MCF 10A (cell line): ENCODE results near the gene HOXB13. TPM values are rescaled to one million over a fixed set of nuclear protein-coding genes. Genes with fewer than 3 reads are reported as not detected.

Experiments
- BruUV-seq: library from RNA; stranded (reverse); fragments of 400-500 nt; replicated peaks from 2 replicates; lab custom pipeline; 2021; lab: Mats Ljungman, UMichigan
- CTCF ChIA-PET: fragments of 300-600 bp; sonication (Branson Sonifier 250); formaldehyde crosslinking; extraction: SDS; loops from one replicate; lab custom pipeline; 2021; ENCODE audit warnings: antibody characterized with exemption, inconsistent platforms; lab: Yijun Ruan, JAX
- POLR2A ChIA-PET: fragments of 300-600, 350-650 bp; sonication (Branson Sonifier 250); formaldehyde crosslinking; extraction: SDS; loops from one replicate; lab custom pipeline; 2020; ENCODE audit warnings: antibody characterized with exemption, inconsistent platforms; lab: Yijun Ruan, JAX
- DNase-seq: peaks from one replicate; pipeline ENCODE4 v3.0.0-alpha.2; 2018; ENCODE audit not compliant: unreplicated experiment
- H3K27ac Mint-ChIP-seq: one replicate; pipeline ENCODE4 v1.8.0; 2022; ENCODE audit warnings: mild to moderate bottlenecking, low read depth, mixed read lengths; ENCODE audit not compliant: unreplicated experiment
- H3K27me3 Mint-ChIP-seq: one replicate; pipeline ENCODE4 v1.8.0; 2022; ENCODE audit warnings: mixed read lengths; ENCODE audit not compliant: insufficient read depth, unreplicated experiment
- H3K36me3 Mint-ChIP-seq: one replicate; pipeline ENCODE4 v1.8.0; 2022; ENCODE audit warnings: mild to moderate bottlenecking, moderate library complexity, mixed read lengths; ENCODE audit not compliant: insufficient read depth, unreplicated experiment
- H3K4me1 Mint-ChIP-seq: one replicate; pipeline ENCODE4 v1.8.0; 2022; ENCODE audit warnings: mixed read lengths; ENCODE audit not compliant: insufficient read depth, unreplicated experiment
- H3K4me3 Mint-ChIP-seq: one replicate; pipeline ENCODE4 v1.8.0; 2022; ENCODE audit warnings: mild to moderate bottlenecking, moderate library complexity, mixed read lengths; ENCODE audit not compliant: unreplicated experiment
- H3K9me3 Mint-ChIP-seq: one replicate; pipeline ENCODE4 v1.8.0; 2022; ENCODE audit warnings: mixed read lengths; ENCODE audit not compliant: unreplicated experiment
- CTCF ChIP-seq: fragments of 200-600 bp; IDR thresholded peaks from one replicate; pipeline ENCODE4 v1.8.0; 2022; ENCODE audit warnings: antibody characterized with exemption, mild to moderate bottlenecking; ENCODE audit not compliant: unreplicated experiment
- intact Hi-C: fragments of 100-400 bp; cut with micrococcal nuclease; formaldehyde crosslinking; loops from 2 replicates; pipeline ENCODE4 v1.14.1; 2022
- total RNA-seq: library from RNA; stranded (reverse); gene quantifications from 2 replicates; pipeline ENCODE4 v1.2.3, GENCODE V29; 2022

Gene HOXB13
- total RNA-seq, 1 experiment from 2014 or later = not detected

GRCh38 chr17:48760411-48760810, 31.9 kb upstream of the HOXB13 start:
- Mint-ChIP-seq H3K27me3 (peaks cover 87% of the 10 kb centered on the region), H3K36me3 (peaks cover 5% of the 10 kb centered on the region), H3K4me1 (no peaks in the 10 kb centered on the region), H3K4me3 (no peak overlapping the region), H3K27ac (no peak overlapping the region), H3K9me3 (no peaks in the 10 kb centered on the region)
- ChIA-PET POLR2A (interaction anchor here (0.7 kb wide), 1 partner anchor 12 kb away, joined by 3 read pairs; no protein-coding TSS in a partner anchor), CTCF (interaction anchor here (0.6 to 1.2 kb wide), 3 partner anchors 118 to 709 kb away, joined by 3 read pairs; no protein-coding TSS in a partner anchor)
- TF ChIP-seq CTCF = no peak
- no peak for DNase-seq
- intact Hi-C loops = no loop called here
- no TSS peak for BruUV-seq

GRCh38 chr17:48759288-48759687, 30.7 kb upstream of the HOXB13 start:
- H3K27me3 Mint-ChIP-seq = peaks cover 82% of the 10 kb centered on the region
- ChIA-PET POLR2A (no interaction called here), CTCF (no interaction called here)
- H3K4me3 Mint-ChIP-seq = no peak overlapping the region
- no peaks in the 10 kb centered on the region for H3K4me1 Mint-ChIP-seq
- H3K27ac Mint-ChIP-seq = no peak overlapping the region
- no TSS peak for BruUV-seq
- intact Hi-C loops = no loop called here
- H3K9me3 Mint-ChIP-seq = no peaks in the 10 kb centered on the region
- no peak for TF ChIP-seq CTCF
- no peak for DNase-seq
- peaks cover 5% of the 10 kb centered on the region for H3K36me3 Mint-ChIP-seq

DNA sequence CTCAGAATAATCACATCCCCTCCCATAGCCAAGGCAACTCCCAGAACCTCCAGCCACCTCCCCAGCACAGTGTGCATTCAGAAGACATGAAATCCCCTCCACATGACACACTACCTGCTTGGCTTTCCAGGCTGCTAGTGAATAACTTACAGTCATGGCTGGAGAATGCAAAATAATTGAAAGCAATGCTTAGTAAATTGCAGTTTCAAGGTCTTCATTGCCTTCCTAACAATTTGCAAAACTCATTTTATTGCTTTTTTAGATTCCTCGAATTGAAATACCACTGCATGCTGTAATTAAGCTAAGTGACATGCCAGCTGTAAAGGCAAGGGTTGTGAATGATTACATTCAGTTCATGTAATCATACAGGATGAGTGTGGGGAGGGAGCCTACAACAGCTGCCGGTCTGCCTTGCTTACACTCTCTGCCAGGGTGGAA, 29.0 kb upstream of the HOXB13 start:
- intact Hi-C loops = no loop called here
- no peak overlapping the region for H3K4me3 Mint-ChIP-seq
- POLR2A ChIA-PET = interaction anchor here (0.9 kb wide), 1 partner anchor 15 kb away, joined by 5 read pairs; no protein-coding TSS in a partner anchor
- H3K36me3 Mint-ChIP-seq = peaks cover 5% of the 10 kb centered on the region
- no TSS peak for BruUV-seq
- peaks cover 82% of the 10 kb centered on the region for H3K27me3 Mint-ChIP-seq
- H3K4me1 Mint-ChIP-seq = no peaks in the 10 kb centered on the region
- CTCF ChIA-PET = interaction anchor here (0.6 to 1.2 kb wide), 4 partner anchors 34 to 678 kb away, joined by 3 to 6 read pairs (median 4); no protein-coding TSS in a partner anchor
- H3K27ac Mint-ChIP-seq = no peak overlapping the region
- DNase-seq = no peak
- H3K9me3 Mint-ChIP-seq = no peaks in the 10 kb centered on the region
- TF ChIP-seq CTCF = no peak

- Mint-ChIP-seq H3K4me3 (no peak overlapping the region), H3K9me3 (no peaks in the 10 kb centered on the region), H3K36me3 (peaks cover 5% of the 10 kb centered on the region), H3K4me1 (no peaks in the 10 kb centered on the region), H3K27ac (no peak overlapping the region), H3K27me3 (peaks cover 82% of the 10 kb centered on the region)
- BruUV-seq = no TSS peak
- TF ChIP-seq CTCF = no peak
- ChIA-PET CTCF (interaction anchor here (0.6 to 0.7 kb wide), 4 partner anchors 48 to 893 kb away, joined by 3 to 4 read pairs (median 3); no protein-coding TSS in a partner anchor), POLR2A (no interaction called here)
- no peak for DNase-seq
- intact Hi-C loops = no loop called here
Measured at GRCh38 chr17:48756830-48757251, 28.3 kb upstream of the HOXB13 start.
